Spleen (tissue), 7 donors: ENCODE results near the gene HIGD1A.

Experiments
- POLR2A ChIP-seq, 3 donors: fragments of 450-650 bp; IDR thresholded peaks; one replicate each; pipeline ENCODE4 v1.5.1; 2017; ENCODE audit warnings: antibody characterized with exemption in 3 of 3, mild to moderate bottlenecking in 1 of 3
- TF ChIP-seq, protein P1 (sequence below), 11 experiments: fragments of 200-600 bp in 7 of 11; fragments of 450-650 bp in 4 of 11; sonication (generic) in 4 of 11; IDR thresholded peaks in 8 of 11; conservative IDR thresholded peaks in 3 of 11; 1 replicate in 7 of 11; 2 replicates in 4 of 11; pipeline versions ENCODE4 v1.4.0 to v1.8.0; 2016 to 2021; ENCODE audit warnings: antibody characterized with exemption in 11 of 11, inconsistent platforms in 4 of 11, mild to moderate bottlenecking in 1 of 11
- donor health status: DM: no; HTN: no; CAD: no; lungs with moderate emphysema.
- donor health status: DM: no; HTN: no; CAD: no.
- donor health status: DM: no; HTN: no; CAD: no.

DNA sequence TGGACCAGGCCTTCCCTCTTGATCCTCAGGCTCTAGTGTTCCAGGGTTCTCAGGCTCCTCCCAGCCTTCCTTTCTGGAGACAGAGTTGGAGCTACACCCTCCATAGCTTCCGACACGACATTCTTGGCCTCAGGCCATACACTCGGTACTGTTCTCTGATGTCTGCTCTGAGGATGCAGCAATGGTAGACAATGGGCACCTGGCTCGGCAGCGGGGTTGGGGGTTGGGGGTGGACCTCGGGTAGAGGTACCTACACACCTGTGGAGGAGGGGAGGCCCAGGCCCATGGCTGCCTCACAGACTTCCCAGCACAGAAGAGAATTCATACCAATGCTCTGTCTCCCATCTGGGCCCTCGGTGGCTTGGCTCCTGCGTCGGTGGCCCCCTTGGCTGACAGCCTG is 52.7 kb downstream of the HIGD1A start:
- TF ChIP-seq, protein P1, sequence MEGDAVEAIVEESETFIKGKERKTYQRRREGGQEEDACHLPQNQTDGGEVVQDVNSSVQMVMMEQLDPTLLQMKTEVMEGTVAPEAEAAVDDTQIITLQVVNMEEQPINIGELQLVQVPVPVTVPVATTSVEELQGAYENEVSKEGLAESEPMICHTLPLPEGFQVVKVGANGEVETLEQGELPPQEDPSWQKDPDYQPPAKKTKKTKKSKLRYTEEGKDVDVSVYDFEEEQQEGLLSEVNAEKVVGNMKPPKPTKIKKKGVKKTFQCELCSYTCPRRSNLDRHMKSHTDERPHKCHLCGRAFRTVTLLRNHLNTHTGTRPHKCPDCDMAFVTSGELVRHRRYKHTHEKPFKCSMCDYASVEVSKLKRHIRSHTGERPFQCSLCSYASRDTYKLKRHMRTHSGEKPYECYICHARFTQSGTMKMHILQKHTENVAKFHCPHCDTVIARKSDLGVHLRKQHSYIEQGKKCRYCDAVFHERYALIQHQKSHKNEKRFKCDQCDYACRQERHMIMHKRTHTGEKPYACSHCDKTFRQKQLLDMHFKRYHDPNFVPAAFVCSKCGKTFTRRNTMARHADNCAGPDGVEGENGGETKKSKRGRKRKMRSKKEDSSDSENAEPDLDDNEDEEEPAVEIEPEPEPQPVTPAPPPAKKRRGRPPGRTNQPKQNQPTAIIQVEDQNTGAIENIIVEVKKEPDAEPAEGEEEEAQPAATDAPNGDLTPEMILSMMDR (IDR thresholded peaks at IDR 0.05 in 8 of 11, conservative IDR thresholded peaks at IDR 0.05 in 3 of 11), result no peak
- TF ChIP-seq POLR2A (IDR thresholded peaks at IDR 0.05), result no peak
